ENCODE data around the gene MBD6. TPM values are rescaled to one million over a fixed set of nuclear protein-coding genes. Genes with fewer than 3 reads are reported as not detected.

MBD6 gene
- polyA plus RNA-seq, 1 donor (not counting 4 experiments of a cell fraction or from before 2014, with no cell fraction given): 1.8 TPM

DNA sequence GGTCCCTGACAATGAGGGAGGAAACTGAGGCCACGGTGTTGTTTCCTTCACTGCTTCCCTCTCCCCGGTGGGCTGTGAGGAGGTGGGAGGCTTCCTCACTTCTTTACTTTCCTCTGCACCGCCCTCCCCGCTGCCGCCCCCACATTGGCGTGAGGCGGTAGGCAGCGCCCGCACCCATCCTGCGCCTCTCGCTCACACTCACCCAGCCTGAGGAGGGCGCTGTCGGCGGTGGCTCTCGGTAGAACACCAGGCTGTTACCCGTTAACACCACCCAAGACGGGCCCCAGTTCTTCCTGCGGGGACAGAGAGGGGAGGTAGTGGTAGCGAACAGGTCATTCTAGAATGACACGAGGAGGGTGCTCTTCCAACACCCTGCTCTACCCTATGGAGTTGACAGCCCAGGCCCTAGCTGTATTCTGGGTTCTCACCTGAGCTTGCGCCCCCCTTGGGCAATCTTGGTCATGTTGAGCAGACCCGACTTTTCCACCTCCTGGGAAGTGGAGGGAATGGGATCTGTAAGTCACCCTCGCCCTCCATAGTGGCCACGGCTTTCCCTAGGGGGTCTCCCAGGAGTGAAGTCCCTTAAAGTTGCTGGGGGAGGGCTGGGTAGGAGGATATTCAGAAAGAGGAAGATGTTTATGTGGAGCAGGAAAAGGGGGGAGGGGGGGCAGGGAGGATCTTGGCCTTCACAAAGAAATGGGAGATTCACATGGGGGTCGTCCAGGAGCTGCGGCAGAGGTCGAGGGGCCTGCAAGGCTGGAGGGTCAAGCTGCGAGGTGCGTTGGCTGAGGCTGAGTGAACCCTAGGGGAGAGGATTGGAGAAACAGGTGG lies 46.2 kb upstream of the MBD6 start:
- no peaks in the 10 kb centered on the region for H4K20me1 ChIP-seq (ENCODE audit: control insufficient read depth, extremely low read depth, insufficient read depth, low read length)
- H3K79me2 ChIP-seq (ENCODE audit: control insufficient read depth, insufficient read depth, low read length): no peaks in the 10 kb centered on the region
- no peak for DNase-seq (ENCODE audit: low read depth, low spot score)
- H2AFZ ChIP-seq (ENCODE audit: control insufficient read depth, low read length): no peak overlapping the region
- no peak overlapping the region for H3K4me3 ChIP-seq (ENCODE audit: control insufficient read depth in 2 of 3, extremely low read depth in 1 of 3, insufficient read depth in 2 of 3, low read depth in 1 of 3, low read length in 3 of 3)
- dilution Hi-C loops (cut with MboI; ENCODE audit: extremely low pct_ligation_motif_present, low sequenced_read_pairs): no loop called here
- H3K9me1 ChIP-seq (ENCODE audit: control insufficient read depth, extremely low read depth, insufficient read depth, low read length): no peaks in the 10 kb centered on the region
- no peak overlapping the region for H3K27ac ChIP-seq (ENCODE audit: control insufficient read depth, insufficient read depth, low read length)
- FAIRE-seq: no peak
- H3K4me1 ChIP-seq (ENCODE audit: control insufficient read depth, extremely low read depth, insufficient read depth, low read length): peaks cover 3% of the 10 kb centered on the region
- TF ChIP-seq EZH2 (IDR thresholded peaks at IDR 0.05; ENCODE audit: low read length): peak; percentile 92
- TF ChIP-seq, protein P1, sequence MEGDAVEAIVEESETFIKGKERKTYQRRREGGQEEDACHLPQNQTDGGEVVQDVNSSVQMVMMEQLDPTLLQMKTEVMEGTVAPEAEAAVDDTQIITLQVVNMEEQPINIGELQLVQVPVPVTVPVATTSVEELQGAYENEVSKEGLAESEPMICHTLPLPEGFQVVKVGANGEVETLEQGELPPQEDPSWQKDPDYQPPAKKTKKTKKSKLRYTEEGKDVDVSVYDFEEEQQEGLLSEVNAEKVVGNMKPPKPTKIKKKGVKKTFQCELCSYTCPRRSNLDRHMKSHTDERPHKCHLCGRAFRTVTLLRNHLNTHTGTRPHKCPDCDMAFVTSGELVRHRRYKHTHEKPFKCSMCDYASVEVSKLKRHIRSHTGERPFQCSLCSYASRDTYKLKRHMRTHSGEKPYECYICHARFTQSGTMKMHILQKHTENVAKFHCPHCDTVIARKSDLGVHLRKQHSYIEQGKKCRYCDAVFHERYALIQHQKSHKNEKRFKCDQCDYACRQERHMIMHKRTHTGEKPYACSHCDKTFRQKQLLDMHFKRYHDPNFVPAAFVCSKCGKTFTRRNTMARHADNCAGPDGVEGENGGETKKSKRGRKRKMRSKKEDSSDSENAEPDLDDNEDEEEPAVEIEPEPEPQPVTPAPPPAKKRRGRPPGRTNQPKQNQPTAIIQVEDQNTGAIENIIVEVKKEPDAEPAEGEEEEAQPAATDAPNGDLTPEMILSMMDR (optimal IDR thresholded peaks at IDR 0.05 in 1 of 3, IDR thresholded peaks at IDR 0.05 in 1 of 3, conservative IDR thresholded peaks at IDR 0.05 in 1 of 3; ENCODE audit: extremely low read depth in 1 of 3, insufficient read depth in 2 of 3, low read length in 3 of 3): peak in 1 of 3 experiments; percentile 38
- H3K4me2 ChIP-seq (ENCODE audit: control insufficient read depth, extremely low read depth, insufficient read depth, low read depth, low read length): peak overlapping the region; percentile 27
- H3K9me3 ChIP-seq (ENCODE audit: control insufficient read depth, low read depth, low read length): no peaks in the 10 kb centered on the region
- peaks cover 78% of the 10 kb centered on the region for H3K27me3 ChIP-seq (ENCODE audit: control insufficient read depth, extremely low read depth, insufficient read depth, low read length)
- H3K9ac ChIP-seq (ENCODE audit: control insufficient read depth, extremely low read depth, insufficient read depth, low read length): no peak overlapping the region
- no peaks in the 10 kb centered on the region for H3K36me3 ChIP-seq (ENCODE audit: control insufficient read depth in 2 of 2, extremely low read depth in 1 of 2, insufficient read depth in 2 of 2, low read length in 2 of 2)

DNA sequence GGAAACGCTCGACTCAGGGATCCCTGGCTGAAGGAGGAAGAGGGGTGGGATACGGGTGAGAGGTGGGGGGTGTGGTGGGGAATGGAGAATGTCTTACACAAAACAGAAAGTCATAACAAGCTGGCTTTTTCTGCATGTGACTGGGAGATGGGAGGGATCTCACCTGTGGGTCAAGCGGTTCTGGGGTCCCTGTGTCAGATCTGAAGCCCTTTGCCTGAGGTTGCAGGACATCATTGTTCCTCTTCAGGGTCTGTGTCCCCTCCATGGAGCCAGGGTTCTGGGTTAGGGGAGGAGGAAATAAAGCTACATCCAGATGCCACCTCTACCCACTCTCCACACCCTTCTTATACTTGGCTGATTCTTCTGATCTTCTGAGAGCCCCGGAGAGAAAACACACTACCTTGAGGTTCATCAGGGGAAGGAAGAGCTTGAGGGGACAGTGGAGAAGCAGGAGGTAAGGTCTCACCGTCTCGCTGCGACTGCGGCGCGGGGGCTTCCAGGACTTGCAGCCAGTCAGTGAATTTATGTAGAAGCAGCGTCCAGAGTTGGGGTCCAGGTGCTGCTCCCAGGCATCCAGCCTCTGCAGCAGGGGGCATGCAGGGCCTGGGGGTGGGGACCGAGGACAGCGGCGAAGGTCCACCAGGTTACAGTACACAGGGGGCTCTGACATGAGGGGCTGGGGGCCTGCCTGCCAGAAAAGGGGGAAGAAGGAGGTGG lies 45.5 kb upstream of the MBD6 start:
- Histone ChIP-seq H4K20me1 (ENCODE audit: control insufficient read depth, extremely low read depth, insufficient read depth, low read length) (no peaks in the 10 kb centered on the region), H2AFZ (ENCODE audit: control insufficient read depth, low read length) (no peak overlapping the region), H3K36me3 (ENCODE audit: control insufficient read depth in 2 of 2, extremely low read depth in 1 of 2, insufficient read depth in 2 of 2, low read length in 2 of 2) (no peaks in the 10 kb centered on the region), H3K9me3 (ENCODE audit: control insufficient read depth, low read depth, low read length) (no peaks in the 10 kb centered on the region), H3K27me3 (ENCODE audit: control insufficient read depth, extremely low read depth, insufficient read depth, low read length) (peaks cover 75% of the 10 kb centered on the region), H3K4me2 (ENCODE audit: control insufficient read depth, extremely low read depth, insufficient read depth, low read depth, low read length) (no peak overlapping the region), H3K79me2 (ENCODE audit: control insufficient read depth, insufficient read depth, low read length) (no peaks in the 10 kb centered on the region), H3K4me1 (ENCODE audit: control insufficient read depth, extremely low read depth, insufficient read depth, low read length) (peaks cover 3% of the 10 kb centered on the region), H3K9ac (ENCODE audit: control insufficient read depth, extremely low read depth, insufficient read depth, low read length) (no peak overlapping the region), H3K27ac (ENCODE audit: control insufficient read depth, insufficient read depth, low read length) (no peak overlapping the region), H3K4me3 (ENCODE audit: control insufficient read depth in 2 of 3, extremely low read depth in 1 of 3, insufficient read depth in 2 of 3, low read depth in 1 of 3, low read length in 3 of 3) (no peak overlapping the region), H3K9me1 (ENCODE audit: control insufficient read depth, extremely low read depth, insufficient read depth, low read length) (no peaks in the 10 kb centered on the region)
- peak; percentile 6 for TF ChIP-seq EZH2 (IDR thresholded peaks at IDR 0.05; ENCODE audit: low read length)
- TF ChIP-seq, protein P1 (optimal IDR thresholded peaks at IDR 0.05 in 1 of 3, IDR thresholded peaks at IDR 0.05 in 1 of 3, conservative IDR thresholded peaks at IDR 0.05 in 1 of 3; ENCODE audit: extremely low read depth in 1 of 3, insufficient read depth in 2 of 3, low read length in 3 of 3): no peak
- no peak for FAIRE-seq
- no peak for DNase-seq (ENCODE audit: low read depth, low spot score)
- dilution Hi-C loops (cut with MboI; ENCODE audit: extremely low pct_ligation_motif_present, low sequenced_read_pairs): no loop called here

Data from keratinocyte (primary cell).